ENCODE measurements around the gene SEMA4B. TPM values are rescaled to one million over a fixed set of nuclear protein-coding genes. Genes with fewer than 3 reads are reported as not detected.

Gene SEMA4B
- total and polyA plus RNA-seq, 10 of the 15 experiments (the other 5 are each of a cell fraction or from before 2014, with no cell fraction given) = 0.87 to 26.0 (median 9.3) TPM

GRCh38 chr15:90261811-90262210 is 60.7 kb downstream of the SEMA4B start:
- Histone ChIP-seq H3K4me3 (no peak overlapping the region), H3K9ac (ENCODE audit: control insufficient read depth, insufficient read depth, low read length) (no peak overlapping the region), H3K4me2 (ENCODE audit: control insufficient read depth, insufficient read depth) (no peak overlapping the region), H3K36me3 (ENCODE audit: control insufficient read depth in 2 of 2, insufficient read depth in 2 of 2, low read length in 1 of 2) (no peaks in the 10 kb centered on the region), H3K79me2 (ENCODE audit: control insufficient read depth, insufficient read depth, low read length) (peaks cover 18% of the 10 kb centered on the region), H3K4me1 (ENCODE audit: control insufficient read depth, insufficient read depth, low read length) (peaks cover 34% of the 10 kb centered on the region), H3K27me3 (replicated peaks in 1 of 2; ENCODE audit: control insufficient read depth in 2 of 2, insufficient read depth in 2 of 2, low read length in 1 of 2) (no peaks in the 10 kb centered on the region; a peak in 1 of 4 replicates), H3K27ac (ENCODE audit: control insufficient read depth, insufficient read depth) (no peak overlapping the region), H4K20me1 (ENCODE audit: control insufficient read depth, insufficient read depth) (no peaks in the 10 kb centered on the region), H3K9me3 (replicated peaks; ENCODE audit: control insufficient read depth, insufficient read depth, low read length) (no peaks in the 10 kb centered on the region), H2AFZ (ENCODE audit: control insufficient read depth, low read depth, low read length) (no peak overlapping the region)
- 96% methylated on average over 5 of the region's 5 CpGs for WGBS (ENCODE audit: insufficient coverage, insufficient replicate concordance, low lambda C conversion rate, missing lambda C conversion rate)
- ATAC-seq (no peak), DNase-seq (ENCODE audit: low read depth, low spot score) (no peak), FAIRE-seq (no peak)
- ChIA-PET RAD21 (ENCODE audit: unreplicated experiment) (no interaction called here), POLR2A (interaction anchor here (0.6 to 2.1 kb wide), 5 partner anchors 12 to 57 kb away, joined by 3 to 25 read pairs (median 5); partner anchors contain the start of genes CIB1, GDPGP1 and TTLL13), CTCF (interaction anchor here (0.7 to 3.6 kb wide), 3 partner anchors 29 to 111 kb away, joined by 3 to 10 read pairs (median 7); partner anchors contain the start of genes CIB1 and GDPGP1), SMC1A (ENCODE audit: uncharacterized antibody, unreplicated experiment) (interaction anchor here (0.9 to 1.7 kb wide), 7 partner anchors 11 to 118 kb away, joined by 3 to 4 read pairs (median 3); no protein-coding TSS in a partner anchor)
- in situ Hi-C loops (cut with MboI) (no loop called here), intact Hi-C loops (cut with micrococcal nuclease; ENCODE audit: unreplicated experiment) (no loop called here)
- BruUV-seq (replicated peaks) = no TSS peak
- TF ChIP-seq NFXL1 (IDR thresholded peaks at IDR 0.05; ENCODE audit: borderline replicate concordance) = no peak
- TF ChIP-seq MEF2A (IDR thresholded peaks at IDR 0.05; ENCODE audit: insufficient read depth, low read depth, low read length) = no peak
- no peak for TF ChIP-seq MYC (IDR thresholded peaks at IDR 0.05; ENCODE audit: insufficient read depth, insufficient read length, insufficient replicate concordance, low read length, severe bottlenecking)
- no peak for TF ChIP-seq PRDM15 (CRISPR knock-in tag; IDR thresholded peaks at IDR 0.05)
- no peak for TF ChIP-seq IKZF1 (conservative IDR thresholded peaks at IDR 0.05)
- no peak for TF ChIP-seq HSF1 (IDR thresholded peaks at IDR 0.05; ENCODE audit: low read depth, low read length)
- no peak for TF ChIP-seq ASH2L (IDR thresholded peaks at IDR 0.05; ENCODE audit: borderline replicate concordance, low read depth)
- no peak for TF ChIP-seq ZBTB4 (CRISPR knock-in tag; IDR thresholded peaks at IDR 0.05)
- no peak for TF ChIP-seq PBX3 (IDR thresholded peaks at IDR 0.05; ENCODE audit: insufficient replicate concordance, low read depth, low read length)
- no peak for TF ChIP-seq KLF5 (IDR thresholded peaks at IDR 0.05; ENCODE audit: partially characterized antibody)
- no peak for TF ChIP-seq SREBF1 (IDR thresholded peaks at IDR 0.05; ENCODE audit: low read length)
- no peak for TF ChIP-seq EP300 (IDR thresholded peaks at IDR 0.05; ENCODE audit: borderline replicate concordance in 1 of 2, control insufficient read depth in 1 of 2, low read depth in 2 of 2, low read length in 2 of 2)
- TF ChIP-seq CEBPB (IDR thresholded peaks at IDR 0.05; ENCODE audit: borderline replicate concordance in 1 of 2, low read depth in 2 of 2, low read length in 2 of 2) = no peak
